Skeletal muscle cell (primary cell): ENCODE measurements around the gene SBF2.
"Not testable (repeated sequence)": the region's sequence is repeated elsewhere in the genome, so short reads cannot be mapped to it uniquely, and the experiment has no call there.

Experiments used
- DNase-seq: peaks from one replicate; pipeline ENCODE4 v3.0.0-alpha.2; 2010; ENCODE audit warnings: low read depth
- H3K4me3 ChIP-seq: 2 replicates; pipeline ENCODE4 v1.5.1; 2011; ENCODE audit warnings: low read depth, mild to moderate bottlenecking, control low read depth, low read length, moderate library complexity

Gene SBF2

GRCh38 chr11:9982796-9983579 is 311.0 kb downstream of the SBF2 start:
- H3K4me3 ChIP-seq = no peak overlapping the region
- no peak for DNase-seq

GRCh38 chr11:9982127-9982795 is 311.8 kb downstream of the SBF2 start:
- H3K4me3 ChIP-seq = no peak overlapping the region
- no peak for DNase-seq

- DNase-seq = no peak
- no peak overlapping the region for H3K4me3 ChIP-seq
These were observed 313.1 kb downstream of the SBF2 start for GRCh38 chr11:9980931-9981330.

- H3K4me3 ChIP-seq = no peak overlapping the region
- no peak for DNase-seq
These were observed 316.5 kb downstream of the SBF2 start for GRCh38 chr11:9977554-9977953.

- no peak for DNase-seq
- no peak overlapping the region for H3K4me3 ChIP-seq
These were observed 319.6 kb downstream of the SBF2 start for GRCh38 chr11:9974375-9974774.

- no peak overlapping the region for H3K4me3 ChIP-seq
- no peak for DNase-seq
These were observed 320.1 kb downstream of the SBF2 start for GRCh38 chr11:9973921-9974320.

- no peak overlapping the region for H3K4me3 ChIP-seq
These were observed 321.0 kb downstream of the SBF2 start for GRCh38 chr11:9972989-9973388.

GRCh38 chr11:9971894-9972293 is 322.1 kb downstream of the SBF2 start:
- no peak overlapping the region for H3K4me3 ChIP-seq
- DNase-seq = no peak

More at GRCh38 chr11:9972989-9973388, 321.0 kb downstream of the SBF2 start:
- DNase-seq = no peak

GRCh38 chr11:9969068-9969467 is 325.0 kb downstream of the SBF2 start:
- no peak for DNase-seq
- no peak overlapping the region for H3K4me3 ChIP-seq

- no peak overlapping the region for H3K4me3 ChIP-seq
- no peak for DNase-seq
These were observed 331.3 kb downstream of the SBF2 start for GRCh38 chr11:9962722-9963121.

- H3K4me3 ChIP-seq = no peak overlapping the region
- no peak for DNase-seq
These were observed 336.9 kb downstream of the SBF2 start for GRCh38 chr11:9957072-9957471.

- H3K4me3 ChIP-seq = no peak overlapping the region
- no peak for DNase-seq
These were observed 337.5 kb downstream of the SBF2 start for GRCh38 chr11:9956483-9956882.

- DNase-seq = no peak
- H3K4me3 ChIP-seq = no peak overlapping the region
These were observed 338.6 kb downstream of the SBF2 start for GRCh38 chr11:9955391-9955790.

- no peak overlapping the region for H3K4me3 ChIP-seq
- peak; percentile 78 for DNase-seq
These were observed 339.9 kb downstream of the SBF2 start for GRCh38 chr11:9953994-9954626.

- no peak for DNase-seq
- H3K4me3 ChIP-seq = no peak overlapping the region
These were observed 341.4 kb downstream of the SBF2 start for GRCh38 chr11:9952511-9953196.

- H3K4me3 ChIP-seq = no peak overlapping the region
- no peak for DNase-seq
These were observed 342.2 kb downstream of the SBF2 start for GRCh38 chr11:9951807-9952206.

GRCh38 chr11:9950462-9950861 is 343.6 kb downstream of the SBF2 start:
- H3K4me3 ChIP-seq = no peak overlapping the region
- DNase-seq = no peak

GRCh38 chr11:9947231-9947864 is 346.7 kb downstream of the SBF2 start:
- H3K4me3 ChIP-seq = no peak overlapping the region
- DNase-seq = no peak

- not testable (repeated sequence) for DNase-seq
These were observed 348.3 kb downstream of the SBF2 start for GRCh38 chr11:9945680-9946079.

More at GRCh38 chr11:9945680-9946079, 348.3 kb downstream of the SBF2 start:
- H3K4me3 ChIP-seq = not testable (repeated sequence)
